Uterus (tissue), 2 donors: ENCODE measurements around the gene CDS2.

ENCODE experiments used
- CTCF ChIP-seq, 4 experiments: fragments of 200-600 bp in 2 of 4; fragments of 450-650 bp in 2 of 4; sonication (generic) in 2 of 4; IDR thresholded peaks; one replicate each; pipeline ENCODE4 v1.5.1; 2016 to 2019; ENCODE audit warnings: antibody characterized with exemption in 4 of 4, mild to moderate bottlenecking in 2 of 4, moderate library complexity in 1 of 4
- POLR2A ChIP-seq, 2 donors: fragments of 450-650 bp; IDR thresholded peaks; one replicate each; pipeline ENCODE4 v1.6.1; 2016; ENCODE audit warnings: antibody characterized with exemption in 2 of 2, mild to moderate bottlenecking in 1 of 2, moderate library complexity in 1 of 2

DNA sequence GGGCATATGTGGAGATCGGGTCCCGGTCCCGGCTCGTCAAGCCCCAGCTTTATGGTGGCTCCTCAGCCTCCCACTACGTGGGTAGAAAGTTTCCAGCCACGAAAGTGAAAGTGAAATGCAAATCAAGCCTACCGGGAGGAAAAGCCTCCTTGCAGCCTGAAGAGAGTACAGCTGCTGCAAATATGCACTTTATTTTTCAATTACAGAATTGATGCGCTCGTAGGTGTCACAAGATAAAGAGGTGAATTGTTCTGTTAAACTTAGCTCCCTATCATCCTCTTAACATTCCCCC lies 6.7 kb upstream of the CDS2 start:
- TF ChIP-seq CTCF (IDR thresholded peaks at IDR 0.05), result no peak
- no peak for TF ChIP-seq POLR2A (IDR thresholded peaks at IDR 0.05)
